Hematopoietic multipotent progenitor cell treated with erythropoietin and hydrocortisone succinate and interleukin-3 and kit ligand, for 17 days (in vitro differentiated cells): ENCODE results near the gene PRAME.
A peak's percentile ranks its signal among the peaks of the same experiment; 100 is the strongest.
"Not testable (repeated sequence)": the region's sequence is repeated elsewhere in the genome, so short reads cannot be mapped to it uniquely, and the experiment has no call there.

Source experiments
- DNase-seq: peaks from one replicate; pipeline ENCODE4 v3.0.0-alpha.2; 2015; ENCODE audit warnings: low spot score

Gene PRAME, protein sequence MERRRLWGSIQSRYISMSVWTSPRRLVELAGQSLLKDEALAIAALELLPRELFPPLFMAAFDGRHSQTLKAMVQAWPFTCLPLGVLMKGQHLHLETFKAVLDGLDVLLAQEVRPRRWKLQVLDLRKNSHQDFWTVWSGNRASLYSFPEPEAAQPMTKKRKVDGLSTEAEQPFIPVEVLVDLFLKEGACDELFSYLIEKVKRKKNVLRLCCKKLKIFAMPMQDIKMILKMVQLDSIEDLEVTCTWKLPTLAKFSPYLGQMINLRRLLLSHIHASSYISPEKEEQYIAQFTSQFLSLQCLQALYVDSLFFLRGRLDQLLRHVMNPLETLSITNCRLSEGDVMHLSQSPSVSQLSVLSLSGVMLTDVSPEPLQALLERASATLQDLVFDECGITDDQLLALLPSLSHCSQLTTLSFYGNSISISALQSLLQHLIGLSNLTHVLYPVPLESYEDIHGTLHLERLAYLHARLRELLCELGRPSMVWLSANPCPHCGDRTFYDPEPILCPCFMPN

GRCh38 chr22:22558972-22559603 is at the start of gene PRAME:
Gene PRAME (minus strand): TSS chr22:22559265. CDS start chr22:22556832, 2,433 bp downstream.
- peak; percentile 26 for DNase-seq

DNA sequence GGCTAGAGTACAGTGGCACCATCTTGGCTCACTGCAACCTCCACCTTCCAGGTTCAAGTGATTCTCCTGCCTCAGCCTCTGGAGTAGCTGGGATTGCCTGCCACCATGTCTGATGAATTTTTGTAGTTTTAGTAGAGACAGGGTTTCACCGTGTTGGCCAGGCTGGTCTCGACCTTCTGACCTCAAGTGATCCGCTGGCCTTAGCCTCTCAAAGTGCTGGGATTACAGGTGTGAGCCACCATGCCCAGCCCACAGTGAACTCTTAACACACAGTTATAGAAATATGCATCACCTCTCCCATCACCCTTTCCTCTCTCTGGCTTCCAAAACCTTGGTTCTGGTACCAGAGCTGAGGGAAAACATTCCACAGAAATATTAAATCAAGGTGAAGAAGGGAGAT is 49.0 kb upstream of the PRAME start:
- not testable (repeated sequence) for DNase-seq

GRCh38 chr22:22605074-22605404 is 46.0 kb upstream of the PRAME start:
- DNase-seq, result no peak

DNA sequence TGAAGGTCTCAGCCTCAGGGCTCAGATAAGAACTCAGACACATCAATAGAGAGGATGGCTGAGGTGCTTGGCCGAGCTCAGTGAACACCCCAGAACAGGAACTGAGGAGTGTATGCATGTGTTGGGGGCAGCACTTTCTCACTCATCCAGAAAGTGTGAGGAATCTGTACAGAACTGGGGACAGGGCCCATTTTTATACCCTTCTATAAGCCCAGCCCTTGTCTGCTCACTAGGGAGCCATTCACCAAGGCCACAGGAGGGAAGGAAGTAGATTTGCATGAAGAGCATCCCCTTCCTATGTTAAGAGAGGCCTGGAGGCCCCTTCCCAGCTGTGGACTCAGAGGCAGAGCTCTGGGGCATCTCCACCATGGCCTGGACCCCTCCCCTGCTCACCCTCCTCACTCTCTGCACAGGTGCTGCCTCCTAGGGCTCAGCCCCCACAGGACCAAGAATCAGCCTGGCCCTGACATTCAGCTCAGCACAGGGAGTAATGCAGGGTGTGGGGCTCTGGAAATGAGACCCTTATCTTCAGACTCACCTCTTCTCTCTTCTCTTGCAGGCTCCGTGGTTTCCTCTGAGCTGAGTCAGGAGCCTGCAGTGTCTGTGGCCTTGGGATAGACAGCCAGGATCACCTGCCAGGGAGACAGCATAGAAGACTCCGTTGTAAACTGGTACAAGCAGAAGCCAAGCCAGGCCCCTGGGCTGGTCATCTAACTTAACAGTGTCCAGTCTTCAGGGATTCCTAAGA is 45.4 kb upstream of the PRAME start:
- DNase-seq, result no peak

DNA sequence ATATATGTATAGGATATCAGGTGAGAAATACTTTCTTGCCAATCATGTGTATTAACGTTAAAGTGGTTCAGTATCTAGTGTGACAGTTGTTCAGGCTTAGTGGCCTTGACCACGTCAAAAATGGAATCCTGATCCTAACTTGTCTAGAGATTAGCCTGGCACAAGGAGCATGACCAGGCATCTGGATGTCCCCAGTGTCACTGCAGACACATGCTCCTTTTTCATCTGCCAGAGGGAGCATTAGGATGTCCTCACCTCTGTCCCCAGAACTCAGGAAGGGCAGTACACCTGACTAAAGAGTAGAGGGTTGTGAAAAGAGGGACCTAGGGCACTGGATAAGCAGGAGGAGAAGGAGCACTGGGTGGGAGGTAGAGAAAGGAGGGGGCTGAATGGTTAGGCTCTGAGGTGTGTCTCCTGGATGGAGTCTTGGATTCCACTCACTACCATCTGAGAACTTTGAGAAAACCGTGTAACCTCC is 44.4 kb upstream of the PRAME start:
- no peak for DNase-seq

DNA sequence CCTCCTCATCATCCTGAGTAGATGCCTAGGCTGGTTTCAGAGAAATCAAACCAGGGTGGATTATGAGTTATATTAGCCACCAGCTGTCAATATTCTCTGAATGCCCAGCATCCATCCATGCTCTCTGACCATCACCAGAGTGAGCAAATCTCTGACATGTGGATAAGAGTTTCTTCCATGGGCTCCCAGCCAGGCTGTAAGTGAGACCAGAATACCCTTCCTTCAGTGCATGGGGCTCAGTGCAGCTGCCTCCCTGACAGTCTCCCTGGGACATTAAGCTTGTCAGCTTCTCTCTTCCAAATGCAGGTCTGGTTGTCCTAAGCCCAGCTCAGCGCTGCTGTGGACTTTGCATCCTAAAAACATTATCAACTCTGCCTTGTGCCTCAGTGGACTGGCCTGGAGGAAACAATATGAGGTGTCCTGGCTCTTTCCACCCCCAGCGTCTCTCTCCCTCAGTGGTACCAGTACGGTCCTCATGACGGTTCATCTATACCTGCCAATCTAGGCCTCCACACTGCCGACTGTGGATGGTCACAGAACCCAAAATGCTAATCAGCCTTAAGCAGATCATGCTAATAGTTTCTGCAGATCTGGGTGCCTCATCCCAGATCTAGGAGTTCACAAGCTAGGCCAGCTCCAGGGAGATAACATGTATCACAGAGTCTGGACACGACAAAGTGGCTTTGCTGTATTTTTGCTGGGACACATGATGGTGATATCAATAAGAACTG is 41.6 kb upstream of the PRAME start:
- no peak for DNase-seq

DNA sequence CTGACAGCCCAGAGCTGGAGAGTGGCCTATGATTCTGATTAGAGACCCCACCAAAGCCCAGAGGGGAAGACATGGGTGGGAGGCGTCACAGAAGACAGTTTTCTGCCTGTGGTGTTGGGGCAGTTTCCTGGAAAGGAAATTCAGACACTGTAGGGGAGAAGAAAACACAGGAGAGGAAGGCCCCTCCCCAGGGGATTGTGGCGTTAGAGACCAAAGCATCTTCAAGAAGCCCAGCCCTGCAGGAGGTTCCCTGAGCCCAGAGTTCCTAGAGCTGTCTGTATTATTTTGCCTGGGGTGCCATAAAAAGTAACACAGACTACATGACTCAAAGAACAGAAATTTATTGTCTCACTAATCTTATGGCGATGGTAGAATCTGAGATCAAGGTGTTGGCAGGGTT is 40.2 kb upstream of the PRAME start:
- DNase-seq, result no peak

DNA sequence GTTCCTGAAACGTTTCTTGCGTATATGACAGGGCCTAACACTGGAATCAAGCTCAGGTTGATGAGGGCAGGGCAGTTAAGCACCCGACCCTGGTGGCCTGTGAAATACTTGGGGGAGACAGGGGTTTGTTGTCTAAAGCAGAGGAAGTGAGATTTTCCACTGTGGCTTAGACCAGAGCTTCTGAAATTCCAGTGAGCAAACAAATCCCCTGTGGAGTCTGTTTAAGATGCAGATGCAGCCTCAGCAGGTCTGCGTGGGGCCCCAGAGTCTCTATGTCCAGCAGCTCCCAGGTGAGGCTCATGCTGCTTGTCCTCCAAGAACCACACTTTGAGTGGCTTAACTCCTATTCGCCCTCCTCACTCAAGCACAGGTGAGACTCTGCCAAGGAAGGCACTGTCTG is 39.1 kb upstream of the PRAME start:
- no peak for DNase-seq

GRCh38 chr22:22595001-22595835 is 36.2 kb upstream of the PRAME start:
- DNase-seq, result no peak

DNA sequence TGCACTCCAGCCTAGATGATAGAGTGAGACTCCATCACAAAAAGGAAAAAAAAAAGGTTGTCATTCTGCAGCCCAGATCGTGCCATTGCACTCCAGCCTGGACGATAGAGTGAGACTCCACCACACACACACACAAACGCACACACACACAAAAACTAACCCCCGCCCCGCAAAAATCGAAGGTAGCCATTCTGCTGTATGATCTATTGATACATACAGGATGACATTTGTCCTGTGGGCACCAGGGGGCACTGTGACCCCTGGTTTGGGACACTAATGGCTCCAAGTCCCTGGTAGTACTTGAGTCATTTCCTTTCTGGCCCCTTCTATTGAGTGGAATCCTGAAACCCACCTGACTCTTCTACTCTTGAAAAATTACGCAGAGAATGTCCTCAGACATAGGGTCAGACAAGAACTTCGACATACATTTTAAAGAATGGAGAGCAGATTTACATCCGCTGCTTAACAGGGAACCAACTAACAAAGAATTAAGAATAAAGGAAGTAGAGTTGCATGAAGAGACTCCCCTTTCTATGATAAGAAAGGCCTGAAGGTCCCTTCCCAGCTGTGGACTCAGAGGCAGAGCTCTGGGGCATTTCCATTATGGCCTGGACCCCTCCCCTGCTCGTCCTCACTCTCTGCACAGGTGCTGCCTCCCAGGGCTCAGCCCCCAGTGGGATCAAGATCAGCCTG is 35.0 kb upstream of the PRAME start:
- peak; percentile 18 for DNase-seq

DNA sequence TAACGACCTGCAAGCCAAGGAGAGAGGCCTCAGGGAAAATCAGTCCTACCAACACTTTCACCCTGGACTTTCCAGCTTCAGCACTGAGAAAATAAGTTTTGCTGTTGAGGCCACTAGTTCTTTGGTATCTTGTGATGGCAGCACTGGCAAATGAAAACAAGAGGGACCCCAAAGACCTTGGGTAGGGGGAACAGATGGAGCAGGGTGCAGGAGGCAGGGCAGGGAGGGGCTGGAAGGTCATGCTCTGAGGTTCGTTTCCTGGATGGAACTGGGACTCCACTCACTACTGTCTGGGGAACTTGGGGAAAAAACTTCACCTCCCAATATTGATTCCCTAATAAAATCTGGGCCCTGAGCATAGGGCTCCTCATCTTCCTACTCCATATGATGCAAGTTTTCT is 34.2 kb upstream of the PRAME start:
- no peak for DNase-seq

DNA sequence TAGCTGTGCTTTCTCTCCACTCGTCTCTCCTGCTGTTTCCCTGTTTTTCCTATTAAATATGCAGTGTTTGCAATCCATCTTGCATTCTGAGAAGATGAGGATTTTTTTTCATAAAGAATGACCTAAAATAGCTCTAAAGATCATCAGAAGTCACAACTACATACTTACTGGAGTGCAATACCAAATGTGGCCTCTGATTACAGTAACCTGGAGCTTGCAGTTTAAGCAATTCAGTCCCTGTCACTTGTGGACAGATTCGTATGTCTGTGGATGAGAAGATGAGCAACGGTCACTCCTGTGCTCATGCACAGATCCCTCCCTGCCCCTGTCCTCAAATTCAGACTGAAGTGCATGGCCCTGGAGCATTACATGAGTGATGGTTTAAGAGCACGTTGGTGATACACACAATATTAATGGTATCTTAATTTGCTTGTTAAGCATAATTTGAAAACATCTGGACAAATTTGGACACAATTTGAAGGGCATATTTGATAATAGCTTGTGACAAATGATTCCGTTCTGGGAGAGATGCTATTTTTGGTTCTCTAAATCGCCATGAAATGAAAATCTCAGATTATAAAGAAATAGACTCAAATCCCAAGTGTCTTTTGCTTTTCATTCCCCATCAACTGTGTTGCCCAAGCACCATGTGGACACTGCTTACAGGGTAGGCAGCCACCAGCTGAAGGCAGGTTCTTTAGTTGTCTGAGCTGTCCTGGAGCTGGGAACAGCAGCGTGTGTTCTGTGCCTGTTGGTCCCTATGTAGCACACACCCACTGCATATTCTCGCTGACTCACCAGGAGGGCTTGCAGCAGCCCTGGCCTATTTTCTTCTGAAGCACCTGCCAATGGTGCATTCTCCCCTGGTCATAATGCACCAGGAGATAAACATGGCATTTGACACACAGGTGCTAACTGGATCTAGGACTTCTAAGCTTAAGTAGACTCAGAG is 32.6 kb upstream of the PRAME start:
- no peak for DNase-seq

DNA sequence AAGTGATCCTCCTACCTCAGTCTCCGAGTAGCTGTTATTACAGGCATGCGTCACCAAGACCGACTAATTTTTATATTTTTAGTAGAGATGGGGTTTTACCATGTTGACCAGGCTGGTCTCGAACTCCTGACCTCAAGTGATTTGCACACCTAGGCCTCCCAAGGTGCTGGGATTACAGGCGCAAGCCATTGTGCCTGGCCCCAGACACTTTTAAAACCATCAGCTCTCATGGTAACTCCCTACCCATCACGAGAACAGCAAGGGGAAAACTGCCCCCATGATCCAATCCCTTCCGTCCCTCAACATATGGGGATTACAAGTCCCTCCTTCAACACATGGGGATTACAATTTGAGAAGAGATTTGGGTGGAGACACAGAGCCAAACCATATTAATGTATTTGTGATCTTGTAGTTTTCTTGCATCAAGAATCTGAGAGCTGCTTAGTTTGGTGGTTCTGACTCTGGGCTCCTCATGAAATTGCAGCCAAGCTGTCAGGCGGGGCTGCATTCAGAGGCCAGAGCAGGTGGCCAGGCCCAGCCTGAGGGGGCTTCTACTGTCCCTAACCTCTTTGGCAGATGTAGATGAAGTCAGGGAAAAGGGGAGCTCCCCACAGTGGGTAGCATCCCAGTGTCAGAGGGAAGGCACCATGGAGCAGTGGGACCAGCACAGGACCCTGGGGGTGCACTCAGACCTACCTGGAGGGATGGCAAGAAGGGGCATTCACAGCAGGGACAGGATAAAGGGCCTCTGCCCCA is 31.2 kb upstream of the PRAME start:
- DNase-seq, result no peak

DNA sequence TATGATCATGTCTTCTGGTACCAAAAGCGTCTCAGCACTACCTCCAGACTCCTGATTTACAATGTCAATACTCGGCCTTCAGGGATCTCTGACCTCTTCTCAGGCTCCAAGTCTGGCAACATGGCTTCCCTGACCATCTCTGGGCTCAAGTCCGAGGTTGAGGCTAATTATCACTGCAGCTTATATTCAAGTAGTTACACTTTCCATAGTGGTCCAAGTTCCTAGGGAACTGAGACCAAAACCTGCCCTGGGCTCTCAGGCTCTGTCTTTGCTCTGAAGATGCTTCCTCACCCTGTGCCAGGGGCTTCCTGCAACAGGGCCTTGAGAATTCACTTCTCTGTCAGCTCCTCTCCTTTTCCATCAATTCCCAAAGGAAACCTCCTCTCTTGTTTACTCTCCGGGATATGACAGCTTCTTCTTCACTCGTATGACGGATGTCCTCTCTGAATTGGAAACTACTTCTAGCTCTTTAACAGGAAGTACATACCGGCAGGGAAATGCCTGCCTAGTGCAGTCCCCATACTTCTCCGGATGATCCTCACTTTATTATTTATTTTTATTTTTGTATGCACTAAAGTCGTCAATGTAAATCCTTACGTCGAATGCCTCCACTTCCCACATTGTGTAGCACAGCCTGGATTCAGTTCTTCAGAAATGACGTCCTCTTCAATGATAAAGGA is 29.6 kb upstream of the PRAME start:
- no peak for DNase-seq

GRCh38 chr22:22587577-22588188 is 28.6 kb upstream of the PRAME start:
- no peak for DNase-seq

DNA sequence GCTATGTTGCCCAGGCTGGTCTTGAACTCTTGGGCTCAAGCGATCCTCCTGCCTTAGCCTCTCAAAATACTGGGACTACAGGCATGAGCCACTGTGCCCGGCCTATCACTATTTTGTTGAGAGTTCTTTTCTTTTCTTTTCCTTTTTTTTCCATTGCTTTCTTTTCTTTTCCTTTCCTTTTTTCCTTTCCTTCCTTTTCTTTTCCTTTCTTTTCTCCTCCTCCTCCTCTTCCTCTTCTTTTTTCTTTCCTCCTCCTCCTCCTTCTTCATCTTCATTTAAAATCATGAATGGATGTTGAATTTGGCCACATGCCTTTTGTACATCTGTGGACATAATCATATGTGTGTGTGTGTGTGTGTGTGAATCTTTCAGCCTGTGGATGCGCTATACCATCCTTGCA is 25.7 kb upstream of the PRAME start:
- DNase-seq, result no peak

- DNase-seq, result no peak
Measured at GRCh38 chr22:22583030-22583429, 24.0 kb upstream of the PRAME start.

DNA sequence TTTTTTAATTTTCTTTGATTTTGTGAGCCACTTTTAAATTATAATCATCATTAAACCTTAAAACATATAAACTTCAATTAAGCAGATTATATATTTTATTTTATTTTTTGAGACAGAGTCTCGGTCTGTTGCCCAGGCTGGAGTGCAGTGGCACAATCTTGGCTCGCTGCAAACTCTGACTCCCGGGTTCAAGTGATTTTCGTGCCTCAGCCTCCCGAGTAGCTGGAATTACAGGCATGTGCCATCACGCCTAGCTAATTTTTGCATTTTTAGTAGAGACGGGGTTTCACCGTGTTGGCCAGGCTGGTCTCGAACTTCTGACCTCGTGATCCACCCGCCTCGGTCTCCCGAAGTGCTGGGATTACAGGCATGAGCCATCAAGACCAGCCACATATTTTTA is 22.5 kb upstream of the PRAME start:
- DNase-seq, result not testable (repeated sequence)
